ENCODE data around the gene MFF.
A peak's percentile ranks its signal among the peaks of the same experiment; 100 is the strongest.
"Not testable (repeated sequence)": the region's sequence is repeated elsewhere in the genome, so short reads cannot be mapped to it uniquely, and the experiment has no call there.

The MFF gene

GRCh38 chr2:227378371-227378782 lies 53.3 kb downstream of the MFF start:
- H3K4me1 Mint-ChIP-seq (ENCODE audit: low read depth) = peaks cover 28% of the 10 kb centered on the region
- H3K27ac Mint-ChIP-seq = no peak overlapping the region
- H3K36me3 Mint-ChIP-seq (ENCODE audit: low read depth) = peaks cover 4% of the 10 kb centered on the region
- H3K9me3 Mint-ChIP-seq = peaks cover 11% of the 10 kb centered on the region
- H3K4me3 Mint-ChIP-seq = no peak overlapping the region
- no peaks in the 10 kb centered on the region for H3K27me3 Mint-ChIP-seq

DNA sequence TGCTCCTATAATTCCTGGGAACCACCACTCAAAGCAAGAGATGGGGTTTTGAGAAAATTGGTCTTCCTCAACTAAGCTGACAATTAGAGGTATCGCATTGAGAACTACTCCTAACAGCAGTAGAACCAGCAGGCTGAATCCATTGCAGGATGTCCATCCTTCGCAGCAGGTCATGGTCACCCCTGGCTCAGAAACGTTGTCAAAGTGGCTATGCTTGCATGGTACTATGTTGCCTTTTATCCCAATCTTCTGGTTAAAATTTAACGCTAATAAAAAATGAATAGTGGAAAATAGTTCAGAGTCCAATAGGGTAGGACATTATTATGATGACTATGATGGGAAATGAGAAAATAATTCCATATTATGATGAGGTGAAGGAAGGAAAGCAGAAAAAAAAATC lies 54.0 kb downstream of the MFF start, which contains the start of gene TM4SF20:
TSS of gene TM4SF20 (minus strand) at position 212 of the 400 bp plus-strand sequence. CDS start at position 174, 38 bp downstream.
- H3K9me3 Mint-ChIP-seq = peaks cover 11% of the 10 kb centered on the region
- H3K4me1 Mint-ChIP-seq (ENCODE audit: low read depth) = peaks cover 21% of the 10 kb centered on the region
- no peak within 1 kb of the TSS for H3K27ac Mint-ChIP-seq
- peaks cover 4% of the 10 kb centered on the region for H3K36me3 Mint-ChIP-seq (ENCODE audit: low read depth)
- H3K4me3 Mint-ChIP-seq = no peak within 1 kb of the TSS
- peaks cover 4% of the 10 kb centered on the region for H3K27me3 Mint-ChIP-seq

GRCh38 chr2:227382241-227382835 lies 57.3 kb downstream of the MFF start:
- H3K4me1 Mint-ChIP-seq (ENCODE audit: low read depth) = peaks cover 33% of the 10 kb centered on the region
- peaks cover 11% of the 10 kb centered on the region for H3K9me3 Mint-ChIP-seq
- not testable (repeated sequence) for H3K36me3 Mint-ChIP-seq (ENCODE audit: low read depth); H3K27me3 Mint-ChIP-seq; H3K4me3 Mint-ChIP-seq
- H3K27ac Mint-ChIP-seq = peak overlapping the region; percentile 59

GRCh38 chr2:227383686-227384085 lies 58.6 kb downstream of the MFF start:
- H3K4me3 Mint-ChIP-seq = no peak overlapping the region

GRCh38 chr2:227386630-227387029 lies 61.6 kb downstream of the MFF start:
- Mint-ChIP-seq H3K9me3 (peaks cover 8% of the 10 kb centered on the region), H3K4me1 (ENCODE audit: low read depth) (peaks cover 38% of the 10 kb centered on the region), H3K4me3 (no peak overlapping the region), H3K27ac (no peak overlapping the region), H3K36me3 (ENCODE audit: low read depth) (peaks cover 4% of the 10 kb centered on the region), H3K27me3 (peaks cover 4% of the 10 kb centered on the region)

More at GRCh38 chr2:227383686-227384085, 58.6 kb downstream of the MFF start:
- Mint-ChIP-seq H3K27me3 (peaks cover 4% of the 10 kb centered on the region), H3K4me1 (ENCODE audit: low read depth) (peaks cover 40% of the 10 kb centered on the region), H3K36me3 (ENCODE audit: low read depth) (peaks cover 4% of the 10 kb centered on the region), H3K27ac (no peak overlapping the region), H3K9me3 (peaks cover 11% of the 10 kb centered on the region)

GRCh38 chr2:227387583-227387982 lies 62.5 kb downstream of the MFF start, which contains the start of gene SCYGR1:
TSS of gene SCYGR1 (minus strand) at chr2:227387949. CDS start at chr2:227387949, 0 bp downstream.
- H3K36me3 Mint-ChIP-seq (ENCODE audit: low read depth); H3K27ac Mint-ChIP-seq: not testable (repeated sequence)

DNA sequence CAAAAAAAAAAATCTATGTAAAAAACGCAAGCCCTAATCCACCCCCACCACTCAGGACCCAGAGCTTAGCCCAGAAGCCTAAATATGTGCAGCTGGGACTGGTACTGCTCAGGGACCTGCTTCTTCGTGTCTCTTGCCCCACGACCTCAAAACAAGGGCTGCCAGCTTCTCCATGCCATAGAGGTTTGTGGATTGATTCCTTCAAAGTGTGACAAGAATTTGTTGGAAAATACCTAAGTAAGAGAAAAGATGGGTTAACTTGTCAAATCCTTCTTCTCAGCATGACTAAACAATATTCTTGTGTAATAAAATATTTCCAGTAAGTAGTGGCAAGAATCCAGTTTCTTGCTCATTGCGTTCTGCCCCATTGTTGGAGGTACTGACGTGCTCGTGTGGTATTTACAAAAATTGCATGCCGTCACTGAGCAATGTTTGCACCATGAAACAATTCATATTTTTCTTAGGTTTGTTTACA lies 63.5 kb downstream of the MFF start:
- Mint-ChIP-seq H3K27ac (no peak overlapping the region), H3K36me3 (ENCODE audit: low read depth) (no peaks in the 10 kb centered on the region), H3K4me1 (ENCODE audit: low read depth) (peaks cover 27% of the 10 kb centered on the region), H3K4me3 (no peak overlapping the region), H3K9me3 (no peaks in the 10 kb centered on the region), H3K27me3 (peaks cover 3% of the 10 kb centered on the region)

More at GRCh38 chr2:227387583-227387982, 62.5 kb downstream of the MFF start, which contains the start of gene SCYGR1:
- H3K4me3 Mint-ChIP-seq, H3K9me3 Mint-ChIP-seq, H3K27me3 Mint-ChIP-seq: not testable (repeated sequence)
- H3K4me1 Mint-ChIP-seq (ENCODE audit: low read depth) = peaks cover 29% of the 10 kb centered on the region

- Mint-ChIP-seq H3K27ac (no peak overlapping the region), H3K9me3 (no peaks in the 10 kb centered on the region), H3K4me1 (ENCODE audit: low read depth) (peaks cover 27% of the 10 kb centered on the region), H3K27me3 (no peaks in the 10 kb centered on the region), H3K4me3 (no peak overlapping the region), H3K36me3 (ENCODE audit: low read depth) (no peaks in the 10 kb centered on the region)
Observed at GRCh38 chr2:227389231-227389630, 64.2 kb downstream of the MFF start.

- Mint-ChIP-seq H3K27ac (no peak overlapping the region), H3K4me3 (no peak overlapping the region), H3K9me3 (no peaks in the 10 kb centered on the region)
Observed at GRCh38 chr2:227389661-227390060, 64.6 kb downstream of the MFF start.

GRCh38 chr2:227390468-227391256 lies 65.6 kb downstream of the MFF start:
- no peaks in the 10 kb centered on the region for H3K9me3 Mint-ChIP-seq
- H3K4me3 Mint-ChIP-seq = no peak overlapping the region
- H3K4me1 Mint-ChIP-seq (ENCODE audit: low read depth) = peaks cover 21% of the 10 kb centered on the region
- H3K36me3 Mint-ChIP-seq (ENCODE audit: low read depth) = no peaks in the 10 kb centered on the region
- no peak overlapping the region for H3K27ac Mint-ChIP-seq
- H3K27me3 Mint-ChIP-seq = no peaks in the 10 kb centered on the region

More at GRCh38 chr2:227389661-227390060, 64.6 kb downstream of the MFF start:
- Mint-ChIP-seq H3K4me1 (ENCODE audit: low read depth) (peaks cover 27% of the 10 kb centered on the region), H3K27me3 (no peaks in the 10 kb centered on the region), H3K36me3 (ENCODE audit: low read depth) (no peaks in the 10 kb centered on the region)

DNA sequence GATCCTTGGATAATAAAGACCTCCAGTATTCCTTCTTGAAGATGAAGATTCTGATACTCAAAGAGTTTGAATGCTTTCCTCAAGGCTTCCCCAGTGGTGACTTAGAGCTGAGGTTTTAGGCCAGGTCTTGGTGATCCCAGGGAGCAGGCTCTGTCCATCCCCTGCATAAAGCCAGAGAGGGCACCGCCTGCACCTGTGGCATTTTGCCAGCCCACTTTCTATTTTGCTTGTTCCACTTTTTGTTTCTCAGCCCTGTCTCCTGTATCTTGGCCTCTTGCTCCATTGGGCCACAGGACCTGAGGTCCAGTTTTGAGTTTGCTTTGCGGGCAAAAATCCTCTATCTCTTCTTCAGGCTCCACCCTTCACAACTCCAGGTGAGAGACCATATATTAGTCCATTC lies 69.3 kb downstream of the MFF start:
- Mint-ChIP-seq H3K27me3 (no peaks in the 10 kb centered on the region), H3K4me1 (ENCODE audit: low read depth) (peaks cover 16% of the 10 kb centered on the region), H3K27ac (no peak overlapping the region), H3K9me3 (no peaks in the 10 kb centered on the region), H3K4me3 (no peak overlapping the region), H3K36me3 (ENCODE audit: low read depth) (no peaks in the 10 kb centered on the region)

- H3K36me3 Mint-ChIP-seq (ENCODE audit: low read depth) = no peaks in the 10 kb centered on the region
- no peaks in the 10 kb centered on the region for H3K9me3 Mint-ChIP-seq
- peaks cover 16% of the 10 kb centered on the region for H3K4me1 Mint-ChIP-seq (ENCODE audit: low read depth)
- no peak overlapping the region for H3K27ac Mint-ChIP-seq
- no peaks in the 10 kb centered on the region for H3K27me3 Mint-ChIP-seq
- no peak overlapping the region for H3K4me3 Mint-ChIP-seq
Observed at GRCh38 chr2:227395556-227395955, 70.5 kb downstream of the MFF start.

DNA sequence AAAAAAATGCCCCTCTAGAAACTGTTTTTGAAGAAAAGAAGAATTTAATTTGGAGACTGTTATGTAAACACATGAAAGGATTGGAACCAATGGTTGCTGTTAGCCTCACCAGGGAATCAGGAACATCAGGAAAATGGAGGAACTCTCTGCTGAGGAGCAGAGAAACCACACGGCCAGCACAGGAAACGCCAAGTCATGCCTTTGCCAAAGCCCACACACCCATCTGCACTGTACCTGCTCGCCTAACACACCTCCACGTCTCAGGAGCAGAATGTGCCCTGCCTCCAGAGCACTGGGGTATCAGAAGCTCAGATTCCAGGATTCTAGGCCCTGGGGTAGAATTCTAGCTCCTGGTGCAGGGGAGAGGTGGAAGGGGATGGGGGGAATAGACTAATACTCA lies 72.5 kb downstream of the MFF start:
- no peaks in the 10 kb centered on the region for H3K9me3 Mint-ChIP-seq
- no peaks in the 10 kb centered on the region for H3K27me3 Mint-ChIP-seq
- H3K36me3 Mint-ChIP-seq (ENCODE audit: low read depth) = no peaks in the 10 kb centered on the region
- peaks cover 20% of the 10 kb centered on the region for H3K4me1 Mint-ChIP-seq (ENCODE audit: low read depth)
- no peak overlapping the region for H3K4me3 Mint-ChIP-seq
- peak overlapping the region; percentile 13 for H3K27ac Mint-ChIP-seq

DNA sequence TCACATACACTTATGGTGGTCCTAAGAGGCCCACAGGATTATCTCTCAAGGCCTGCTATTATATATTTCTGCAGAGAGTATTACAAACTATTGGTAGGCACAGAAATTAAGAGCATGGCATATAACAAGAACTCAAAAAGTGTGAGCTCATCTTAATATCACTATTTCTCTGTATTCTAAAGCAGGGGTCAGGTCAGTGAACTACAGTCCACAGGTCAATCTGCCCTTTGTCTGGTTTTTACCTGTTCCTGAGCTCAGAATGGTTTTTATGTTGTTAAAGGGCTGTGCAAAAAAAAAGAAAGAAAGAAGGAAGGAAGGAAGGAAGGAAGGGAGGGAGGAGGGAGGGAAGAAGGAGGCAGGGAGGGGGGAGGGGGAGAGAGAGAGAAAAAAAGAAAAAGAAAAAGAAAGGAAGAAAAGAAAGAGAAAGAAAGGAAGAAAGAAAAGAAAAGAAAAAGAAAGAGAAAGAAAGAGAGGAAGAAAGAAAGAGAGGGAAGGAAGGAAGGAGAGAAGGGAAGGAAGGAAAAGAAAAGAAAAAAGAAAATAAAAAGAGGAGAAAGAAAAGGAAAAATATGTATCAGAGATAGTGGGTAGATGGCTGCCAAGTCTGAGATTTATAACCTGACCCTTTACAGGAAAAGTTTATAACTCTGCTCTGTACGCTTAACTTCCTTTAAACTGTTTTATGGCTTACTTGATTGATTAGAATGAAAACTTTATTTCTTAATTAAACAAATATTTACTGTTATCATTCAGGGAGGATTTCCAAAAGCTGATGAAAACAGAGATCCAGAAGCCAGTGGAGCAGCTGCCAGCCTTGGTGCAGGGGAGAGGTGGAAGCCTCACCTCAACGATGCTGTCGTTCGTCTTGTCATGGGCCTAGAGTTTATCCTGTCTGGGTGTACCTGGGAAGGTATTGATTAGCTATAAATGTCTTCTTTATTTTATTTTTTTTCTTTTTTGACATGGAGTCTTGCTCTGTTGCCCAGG lies 73.9 kb downstream of the MFF start:
- Mint-ChIP-seq H3K27me3 (no peaks in the 10 kb centered on the region), H3K27ac (no peak overlapping the region), H3K4me1 (ENCODE audit: low read depth) (peaks cover 29% of the 10 kb centered on the region), H3K4me3 (no peak overlapping the region), H3K36me3 (ENCODE audit: low read depth) (no peaks in the 10 kb centered on the region), H3K9me3 (no peaks in the 10 kb centered on the region)

Measured in stimulated activated naive CD8-positive, alpha-beta T cell treated with anti-CD3 and anti-CD28 coated beads, Interleukin-15, Interleukin-2, amounts not matched to agents 100 ng/mL and 50 ng/mL, for 24 hours (primary cell).